GM12878 (cell line): ENCODE measurements around the gene P2RX1. TPM values are rescaled to one million over a fixed set of nuclear protein-coding genes. Genes with fewer than 3 reads are reported as not detected.

Source experiments
- ATAC-seq: fragments of 200-7000 bp; cut with Tn5 transposase; 3 replicates; pipeline ENCODE4 v1.9.1; 2020; ENCODE audit warnings: mild to moderate bottlenecking, moderate library complexity
- BruUV-seq: library from RNA; stranded (reverse); fragments of 400-500 nt; replicated peaks from 2 replicates; lab custom pipeline; 2021; lab: Mats Ljungman, UMichigan
- CTCF ChIA-PET: fragments of 300-600 bp; sonication (Branson Sonifier 250); formaldehyde crosslinking; extraction: SDS; loops from one replicate; lab custom pipeline; 2021; ENCODE audit warnings: inconsistent platforms; lab: Yijun Ruan, JAX
- POLR2A ChIA-PET: fragments of 350-600 bp; formaldehyde crosslinking; extraction: SDS; loops from one replicate; lab custom pipeline; 2021; ENCODE audit warnings: inconsistent platforms; lab: Charles Lee
- RAD21 ChIA-PET: fragments of 300-600 bp; sonication (Branson Sonifier 250); formaldehyde crosslinking; loops from one replicate; lab custom pipeline; 2023; ENCODE audit warnings: antibody characterized with exemption; ENCODE audit not compliant: unreplicated experiment; lab: Charles Lee
- SMC1A ChIA-PET: fragments of 300-600 bp; sonication (Branson Sonifier 250); formaldehyde crosslinking; loops from one replicate; lab custom pipeline; 2023; ENCODE audit not compliant: unreplicated experiment, uncharacterized antibody; lab: Charles Lee
- DNase-seq: peaks from one replicate; pipeline ENCODE4 v3.0.0-alpha.2; 2011; ENCODE audit warnings: low read depth, low spot score
- FAIRE-seq: peaks from 3 replicates; lab custom pipeline; 2011; peaks lifted over from hg19 to GRCh38; lab: Jason Lieb, UNC
- H2AFZ ChIP-seq: 2 replicates; pipeline ENCODE4 v1.6.0; 2011; ENCODE audit warnings: low read depth, low read length, control low read depth; ENCODE audit not compliant: control insufficient read depth
- H3K27ac ChIP-seq: 2 replicates; pipeline ENCODE4 v1.5.1; 2011; ENCODE audit warnings: control low read depth; ENCODE audit not compliant: control insufficient read depth, insufficient read depth
- H3K27me3 ChIP-seq, 2 experiments: replicated peaks in 1 of 2; 2 replicates each; pipeline versions ENCODE4 v1.6.0 to v1.6.1; 2011; ENCODE audit warnings: low read length in 1 of 2; ENCODE audit not compliant: control insufficient read depth in 2 of 2, insufficient read depth in 2 of 2
- H3K36me3 ChIP-seq, 2 experiments: 2 replicates each; pipeline ENCODE4 v1.5.1; 2011; ENCODE audit warnings: low read length in 1 of 2; ENCODE audit not compliant: control insufficient read depth in 2 of 2, insufficient read depth in 2 of 2
- H3K4me1 ChIP-seq: 2 replicates; pipeline ENCODE4 v1.6.1; 2011; ENCODE audit warnings: mild to moderate bottlenecking, low read length, moderate library complexity, mixed read lengths; ENCODE audit not compliant: control insufficient read depth, insufficient read depth
- H3K4me2 ChIP-seq: 2 replicates; pipeline ENCODE4 v1.6.0; 2011; ENCODE audit warnings: control low read depth; ENCODE audit not compliant: control insufficient read depth, insufficient read depth
- H3K4me3 ChIP-seq: fragments of 200-600 bp; sonication (generic); 2 replicates; pipeline ENCODE4 v1.5.1; 2016
- H3K79me2 ChIP-seq: 2 replicates; pipeline ENCODE4 v1.6.0; 2011; ENCODE audit warnings: low read length; ENCODE audit not compliant: control insufficient read depth, insufficient read depth
- H3K9ac ChIP-seq: 2 replicates; pipeline ENCODE4 v1.8.0; 2011; ENCODE audit warnings: low read length, control low read depth, mixed read lengths; ENCODE audit not compliant: control insufficient read depth, insufficient read depth
- H3K9me3 ChIP-seq: replicated peaks from 3 replicates; pipeline ENCODE4 v1.5.1; 2011; ENCODE audit warnings: mild to moderate bottlenecking, low read length; ENCODE audit not compliant: control insufficient read depth, insufficient read depth
- H4K20me1 ChIP-seq: 2 replicates; pipeline ENCODE4 v1.6.0; 2011; ENCODE audit not compliant: control insufficient read depth, insufficient read depth
- ATF7 ChIP-seq: fragments of 450-650 bp; IDR thresholded peaks from 2 replicates; pipeline ENCODE4 v1.6.1; 2016; ENCODE audit warnings: low read depth, mild to moderate bottlenecking
- BCL11A ChIP-seq: IDR thresholded peaks from 2 replicates; pipeline ENCODE4 v1.6.1; 2011; ENCODE audit warnings: low read depth, low read length
- BMI1 ChIP-seq: fragments of 450-650 bp; IDR thresholded peaks from 2 replicates; pipeline ENCODE4 v1.6.1; 2016; ENCODE audit warnings: mild to moderate bottlenecking, moderate library complexity, borderline replicate concordance
- E2F8 ChIP-seq: fragments of 450-650 bp; IDR thresholded peaks from 2 replicates; pipeline ENCODE4 v1.6.1; 2018; ENCODE audit warnings: mild to moderate bottlenecking, low read depth, moderate library complexity; ENCODE audit not compliant: partially characterized antibody
- EP300 ChIP-seq, 2 experiments: fragments of 150-350 bp in 1 of 2; IDR thresholded peaks; 2 replicates each; pipeline ENCODE4 v1.6.1; 2011 to 2012; ENCODE audit warnings: low read depth in 2 of 2, low read length in 2 of 2, borderline replicate concordance in 1 of 2, improper control_type of control experiment in 1 of 2, inconsistent platforms in 1 of 2; ENCODE audit not compliant: control insufficient read depth in 1 of 2
- EZH2 ChIP-seq: IDR thresholded peaks from 2 replicates; pipeline ENCODE4 v1.6.1; 2012; ENCODE audit warnings: low read depth, mild to moderate bottlenecking, control low read depth, inconsistent platforms, low read length, borderline replicate concordance; ENCODE audit not compliant: control insufficient read depth
- KAT2A ChIP-seq: conservative IDR thresholded peaks from 2 replicates; pipeline ENCODE4 v1.6.1; 2011; ENCODE audit warnings: low read depth, low read length; ENCODE audit not compliant: control insufficient read depth
- LARP7 ChIP-seq: fragments of 450-650 bp; IDR thresholded peaks from 2 replicates; pipeline ENCODE4 v1.6.1; 2017; ENCODE audit warnings: mild to moderate bottlenecking
- NKRF ChIP-seq: fragments of 450-650 bp; conservative IDR thresholded peaks from 2 replicates; pipeline ENCODE4 v1.6.1; 2017; ENCODE audit warnings: mild to moderate bottlenecking, moderate library complexity
- RCOR1 ChIP-seq: conservative IDR thresholded peaks from 2 replicates; pipeline ENCODE4 v1.6.1; 2012; ENCODE audit warnings: low read depth, low read length, improper control_type of control experiment
- SREBF2 ChIP-seq: IDR thresholded peaks from 2 replicates; pipeline ENCODE4 v1.6.1; 2012; ENCODE audit warnings: mild to moderate bottlenecking, low read length
- STAT1 ChIP-seq: fragments of 450-650 bp; conservative IDR thresholded peaks from 2 replicates; pipeline ENCODE4 v1.6.1; 2014; ENCODE audit warnings: antibody characterized with exemption, mild to moderate bottlenecking
- STAT3 ChIP-seq: IDR thresholded peaks from 2 replicates; pipeline ENCODE4 v1.6.1; 2011; ENCODE audit warnings: low read depth, low read length, improper control_type of control experiment
- TBL1XR1 ChIP-seq: IDR thresholded peaks from 2 replicates; pipeline ENCODE4 v1.6.1; 2012; ENCODE audit warnings: low read depth, low read length, improper control_type of control experiment
- TCF3 ChIP-seq: IDR thresholded peaks from 2 replicates; pipeline ENCODE4 v1.6.1; 2012; ENCODE audit warnings: low read depth, mild to moderate bottlenecking, low read length, borderline replicate concordance; ENCODE audit not compliant: insufficient read depth
- ZBTB11 ChIP-seq: fragments of 450-650 bp; formaldehyde crosslinking; IDR thresholded peaks from 2 replicates; pipeline ENCODE4 v1.5.0; 2022; ENCODE audit warnings: mild to moderate bottlenecking, missing genetic modification characterization
- WGBS: methylation state at CpG from one replicate; pipeline ENCODE4 v1.1.6; 2016; ENCODE audit warnings: low lambda C conversion rate; ENCODE audit not compliant: insufficient replicate concordance, insufficient coverage; ENCODE audit errors: missing lambda C conversion rate; 5-methylcytosine and 5-hydroxymethylcytosine counted together
- in situ Hi-C: fragments of 300-500 bp; cut with MboI; formaldehyde crosslinking; loops from 9 replicates; pipeline ENCODE4 v1.14.3; 2018; ENCODE audit warnings: mixed read lengths
- intact Hi-C: fragments of 100-400 bp; cut with micrococcal nuclease; formaldehyde crosslinking; loops from one replicate; pipeline ENCODE4 v1.14.2; 2022; ENCODE audit not compliant: unreplicated experiment
- polyA plus RNA-seq, 11 experiments: library from polyadenylated mRNA; depleted of rRNA in 4 of 11; unstranded in 6 of 11; stranded (reverse) in 5 of 11; fragments of >200 nt; fragmentation: Nextera tagmentation in 4 of 11; fragmentation: Illumina TruSeq in 1 of 11; extraction: Ambion mirVana in 4 of 11; extraction: Trizol in 1 of 11; gene quantifications; 1 replicate in 1 of 11; 2 replicates in 10 of 11; pipeline versions ENCODE4 v1.2.1 to v1.2.3, GENCODE V29; 2011 to 2016; ENCODE audit warnings: inconsistent platforms in 2 of 11, missing spikeins in 2 of 11, low read depth in 1 of 11
- total RNA-seq, 4 experiments: library from RNA; depleted of rRNA in 3 of 4; stranded (reverse); fragments of >200 nt in 3 of 4; fragmentation: Illumina TruSeq in 1 of 4; extraction: Trizol in 1 of 4; gene quantifications; 2 replicates each; pipeline versions ENCODE4 v1.2.1 to v1.2.3, GENCODE V29; 2013 to 2021

P2RX1 gene
- total and polyA plus RNA-seq, 10 of the 15 experiments (the other 5 are each of a cell fraction or from before 2014, with no cell fraction given), result 0.12 to 6.2 (median 3.4) TPM

GRCh38 chr17:3955673-3955988 lies 39.4 kb upstream of the P2RX1 start:
- CTCF ChIA-PET, result interaction anchor here (2.1 kb wide), 1 partner anchor 42 kb away, joined by 9 read pairs; no protein-coding TSS in a partner anchor

More at GRCh38 chr17:3955673-3955988, 39.4 kb upstream of the P2RX1 start:
- no peak for DNase-seq
- no peak for TF ChIP-seq ATF7
- no peak for TF ChIP-seq STAT1
- TF ChIP-seq NKRF, result no peak
- no peak for TF ChIP-seq TBL1XR1
- no peak for TF ChIP-seq LARP7
- no peak for TF ChIP-seq SREBF2
- no peak for TF ChIP-seq RCOR1
- no peak for TF ChIP-seq E2F8
- no peak for TF ChIP-seq ZBTB11 (CRISPR knock-in tag)
- TF ChIP-seq EZH2, result no peak
- no peak for TF ChIP-seq KAT2A
- no peak for TF ChIP-seq BMI1
- TF ChIP-seq STAT3, result no peak
- TF ChIP-seq BCL11A, result no peak
- no peak for TF ChIP-seq EP300 (IDR thresholded peaks at IDR 0.05; ENCODE audit: borderline replicate concordance in 1 of 2, control insufficient read depth in 1 of 2, low read depth in 2 of 2, low read length in 2 of 2)
- TF ChIP-seq TCF3, result no peak
- TF ChIP-seq, all 136 proteins: peak for 0
- Histone ChIP-seq H2AFZ (no peak overlapping the region), H3K79me2 (peaks cover 11% of the 10 kb centered on the region), H3K4me1 (peaks cover 8% of the 10 kb centered on the region), H4K20me1 (no peaks in the 10 kb centered on the region; the same call in 1 of the 2 replicates), H3K4me2 (no peak overlapping the region), H3K9me3 (no peaks in the 10 kb centered on the region), H3K36me3 (peaks cover 1 to 9% of the 10 kb centered on the region in 2 experiments; a peak in 2 of 4 replicates), H3K27me3 (no peaks in the 10 kb centered on the region), H3K9ac (no peak overlapping the region), H3K4me3 (no peak overlapping the region), H3K27ac (no peak overlapping the region)
- BruUV-seq, result no TSS peak
- intact Hi-C loops, result no loop called here
- ChIA-PET POLR2A (interaction anchor here (1.2 kb wide), 1 partner anchor 9 kb away, joined by 3 read pairs; no protein-coding TSS in a partner anchor), RAD21 (no interaction called here), SMC1A (no interaction called here)
- ATAC-seq (no peak), FAIRE-seq (no peak)
- in situ Hi-C loops, result no loop called here
- 77% methylated on average over 9 of the region's 10 CpGs for WGBS
